HepG2 (cell line): ENCODE measurements around the gene TRIM37. TPM values are rescaled to one million over a fixed set of nuclear protein-coding genes. Genes with fewer than 3 reads are reported as not detected.

Source experiments
- BATF2 ChIP-seq: sonication (generic); formaldehyde crosslinking; IDR thresholded peaks from 2 replicates; pipeline ENCODE4 v1.8.0; 2022; ENCODE audit warnings: mild to moderate bottlenecking, missing genetic modification reagents, moderate library complexity
- CBFB ChIP-seq: sonication (generic); formaldehyde crosslinking; IDR thresholded peaks from 2 replicates; pipeline ENCODE4 v1.4.0; 2020; ENCODE audit warnings: missing genetic modification reagents
- CC2D1A ChIP-seq: sonication (generic); formaldehyde crosslinking; IDR thresholded peaks from 2 replicates; pipeline ENCODE4 v1.8.1; 2023; ENCODE audit warnings: mild to moderate bottlenecking, missing genetic modification reagents
- DRAP1 ChIP-seq: IDR thresholded peaks from 2 replicates; pipeline ENCODE4 v1.6.1; 2016; ENCODE audit warnings: missing genetic modification reagents, missing compliant biosample characterization
- FOXC1 ChIP-seq: sonication (generic); formaldehyde crosslinking; IDR thresholded peaks from 2 replicates; pipeline ENCODE4 v1.8.0; 2022; ENCODE audit warnings: mild to moderate bottlenecking, missing genetic modification reagents, borderline replicate concordance
- FOXO1 ChIP-seq: sonication (generic); formaldehyde crosslinking; IDR thresholded peaks from 2 replicates; pipeline ENCODE4 v1.4.0; 2020; ENCODE audit warnings: missing genetic modification reagents
- HES4 ChIP-seq: sonication (generic); formaldehyde crosslinking; IDR thresholded peaks from 2 replicates; pipeline ENCODE4 v1.9.0; 2021; ENCODE audit warnings: mild to moderate bottlenecking, missing genetic modification reagents, borderline replicate concordance
- JDP2 ChIP-seq: sonication (generic); formaldehyde crosslinking; IDR thresholded peaks from 2 replicates; pipeline ENCODE4 v1.8.1; 2022; ENCODE audit warnings: missing genetic modification reagents, borderline replicate concordance
- KDM6A ChIP-seq: IDR thresholded peaks from 2 replicates; pipeline ENCODE4 v1.6.1; 2016; ENCODE audit warnings: low read depth
- KLF11 ChIP-seq: IDR thresholded peaks from 2 replicates; pipeline ENCODE4 v1.6.1; 2016; ENCODE audit warnings: missing compliant biosample characterization
- NRL ChIP-seq: sonication (generic); formaldehyde crosslinking; IDR thresholded peaks from 2 replicates; pipeline ENCODE4 v1.5.0; 2020; ENCODE audit warnings: missing genetic modification reagents, mild to moderate bottlenecking, moderate library complexity, borderline replicate concordance
- PITX1 ChIP-seq: sonication (generic); formaldehyde crosslinking; IDR thresholded peaks from 2 replicates; pipeline ENCODE4 v1.5.1; 2020; ENCODE audit warnings: mild to moderate bottlenecking, missing genetic modification reagents
- RXRB ChIP-seq: IDR thresholded peaks from 2 replicates; pipeline ENCODE4 v1.6.1; 2016; ENCODE audit warnings: borderline replicate concordance, missing genetic modification reagents, missing compliant biosample characterization
- TBX3 ChIP-seq: fragments of 450-650 bp; IDR thresholded peaks from 2 replicates; pipeline ENCODE4 v1.6.1; 2017; ENCODE audit warnings: antibody characterized with exemption, mild to moderate bottlenecking, inconsistent platforms, borderline replicate concordance
- ZNF331 ChIP-seq: sonication (generic); formaldehyde crosslinking; IDR thresholded peaks from 2 replicates; pipeline ENCODE4 v1.4.0; 2020; ENCODE audit warnings: missing genetic modification reagents
- ZNF770 ChIP-seq: sonication (generic); formaldehyde crosslinking; IDR thresholded peaks from 2 replicates; pipeline ENCODE4 v1.5.0; 2020; ENCODE audit warnings: mild to moderate bottlenecking, missing genetic modification reagents
- polyA plus RNA-seq, 8 experiments: library from polyadenylated mRNA; depleted of rRNA in 3 of 8; stranded (reverse) in 7 of 8; unstranded in 1 of 8; fragments of >200 nt; fragmentation: Illumina TruSeq in 4 of 8; extraction: Trizol in 4 of 8; gene quantifications; 2 replicates each; pipeline versions ENCODE4 v1.2.1 to v1.2.3, GENCODE V29; 2011 to 2016; ENCODE audit warnings: low read depth in 4 of 8, missing spikeins in 1 of 8, mixed read lengths in 1 of 8; ENCODE audit not compliant: insufficient read depth in 1 of 8
- total RNA-seq, 5 experiments: library from RNA; depleted of rRNA; stranded (reverse); fragments of >200 nt; fragmentation: Illumina TruSeq; extraction: Trizol; gene quantifications; 2 replicates each; pipeline ENCODE4 v1.2.3, GENCODE V29; 2016; ENCODE audit warnings: low read depth in 1 of 5
- TF ChIP-seq, protein P1 (sequence below): sonication (generic); formaldehyde crosslinking; IDR thresholded peaks from 2 replicates; pipeline ENCODE4 v1.4.0; 2020; ENCODE audit warnings: mild to moderate bottlenecking, missing genetic modification reagents
- TF ChIP-seq, protein P2 (sequence below): sonication (generic); formaldehyde crosslinking; IDR thresholded peaks from 2 replicates; pipeline ENCODE4 v1.8.0; 2022; ENCODE audit warnings: missing genetic modification reagents, mild to moderate bottlenecking, inconsistent platforms, borderline replicate concordance
- TF ChIP-seq, protein P3 (sequence below): sonication (generic); formaldehyde crosslinking; IDR thresholded peaks from 2 replicates; pipeline ENCODE4 v1.5.1; 2020; ENCODE audit warnings: mild to moderate bottlenecking, missing genetic modification reagents

The TRIM37 gene
- total and polyA plus RNA-seq, 2 of the 13 experiments (the other 11 are each of a cell fraction or from before 2014, with no cell fraction given): 12.4 to 39.1 TPM

GRCh38 chr17:59154721-59155438, 48.2 kb upstream of the TRIM37 start, which contains the start of gene SKA2 (continued):
- TF ChIP-seq, protein P1, sequence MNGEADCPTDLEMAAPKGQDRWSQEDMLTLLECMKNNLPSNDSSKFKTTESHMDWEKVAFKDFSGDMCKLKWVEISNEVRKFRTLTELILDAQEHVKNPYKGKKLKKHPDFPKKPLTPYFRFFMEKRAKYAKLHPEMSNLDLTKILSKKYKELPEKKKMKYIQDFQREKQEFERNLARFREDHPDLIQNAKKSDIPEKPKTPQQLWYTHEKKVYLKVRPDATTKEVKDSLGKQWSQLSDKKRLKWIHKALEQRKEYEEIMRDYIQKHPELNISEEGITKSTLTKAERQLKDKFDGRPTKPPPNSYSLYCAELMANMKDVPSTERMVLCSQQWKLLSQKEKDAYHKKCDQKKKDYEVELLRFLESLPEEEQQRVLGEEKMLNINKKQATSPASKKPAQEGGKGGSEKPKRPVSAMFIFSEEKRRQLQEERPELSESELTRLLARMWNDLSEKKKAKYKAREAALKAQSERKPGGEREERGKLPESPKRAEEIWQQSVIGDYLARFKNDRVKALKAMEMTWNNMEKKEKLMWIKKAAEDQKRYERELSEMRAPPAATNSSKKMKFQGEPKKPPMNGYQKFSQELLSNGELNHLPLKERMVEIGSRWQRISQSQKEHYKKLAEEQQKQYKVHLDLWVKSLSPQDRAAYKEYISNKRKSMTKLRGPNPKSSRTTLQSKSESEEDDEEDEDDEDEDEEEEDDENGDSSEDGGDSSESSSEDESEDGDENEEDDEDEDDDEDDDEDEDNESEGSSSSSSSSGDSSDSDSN (CRISPR knock-in tag): peak; percentile 35; the same call in 1 of the 2 replicates
- TF ChIP-seq NRL (CRISPR knock-in tag): peak; percentile 87; the same call in 1 of the 2 replicates
- peak; percentile 91 for TF ChIP-seq TBX3
- peak; percentile 7; the same call in 1 of the 2 replicates for TF ChIP-seq BATF2 (CRISPR knock-in tag)
- TF ChIP-seq, protein P2, sequence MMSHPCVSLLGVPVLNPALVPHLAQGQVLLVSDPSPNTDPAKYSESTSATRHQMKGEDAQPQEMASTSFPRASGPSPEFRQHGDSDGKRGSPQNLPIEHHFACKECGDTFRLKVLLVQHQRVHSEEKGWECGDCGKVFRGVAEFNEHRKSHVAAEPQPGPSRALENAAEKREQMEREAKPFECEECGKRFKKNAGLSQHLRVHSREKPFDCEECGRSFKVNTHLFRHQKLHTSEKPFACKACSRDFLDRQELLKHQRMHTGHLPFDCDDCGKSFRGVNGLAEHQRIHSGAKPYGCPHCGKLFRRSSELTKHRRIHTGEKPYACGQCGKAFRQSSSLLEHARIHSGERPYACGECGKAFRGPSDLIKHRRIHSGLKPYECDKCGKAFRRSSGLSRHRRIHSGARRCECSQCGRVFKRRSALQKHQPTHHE (CRISPR knock-in tag): peak; percentile 15; the same call in 1 of the 2 replicates
- TF ChIP-seq FOXC1: peak; percentile 53
- no peak for TF ChIP-seq ZNF331 (CRISPR knock-in tag)
- peak; percentile 82 for TF ChIP-seq PITX1 (CRISPR knock-in tag)
- TF ChIP-seq DRAP1: peak; percentile 93
- TF ChIP-seq ZNF770 (CRISPR knock-in tag): peak; percentile 27
- TF ChIP-seq CBFB (CRISPR knock-in tag): peak; percentile 96
- 0 out of 2 replicates have a peak, but pooled peaks have one; percentile 49 for TF ChIP-seq HES4
- TF ChIP-seq JDP2: no peak
- TF ChIP-seq KDM6A: no peak
- TF ChIP-seq, protein P3, sequence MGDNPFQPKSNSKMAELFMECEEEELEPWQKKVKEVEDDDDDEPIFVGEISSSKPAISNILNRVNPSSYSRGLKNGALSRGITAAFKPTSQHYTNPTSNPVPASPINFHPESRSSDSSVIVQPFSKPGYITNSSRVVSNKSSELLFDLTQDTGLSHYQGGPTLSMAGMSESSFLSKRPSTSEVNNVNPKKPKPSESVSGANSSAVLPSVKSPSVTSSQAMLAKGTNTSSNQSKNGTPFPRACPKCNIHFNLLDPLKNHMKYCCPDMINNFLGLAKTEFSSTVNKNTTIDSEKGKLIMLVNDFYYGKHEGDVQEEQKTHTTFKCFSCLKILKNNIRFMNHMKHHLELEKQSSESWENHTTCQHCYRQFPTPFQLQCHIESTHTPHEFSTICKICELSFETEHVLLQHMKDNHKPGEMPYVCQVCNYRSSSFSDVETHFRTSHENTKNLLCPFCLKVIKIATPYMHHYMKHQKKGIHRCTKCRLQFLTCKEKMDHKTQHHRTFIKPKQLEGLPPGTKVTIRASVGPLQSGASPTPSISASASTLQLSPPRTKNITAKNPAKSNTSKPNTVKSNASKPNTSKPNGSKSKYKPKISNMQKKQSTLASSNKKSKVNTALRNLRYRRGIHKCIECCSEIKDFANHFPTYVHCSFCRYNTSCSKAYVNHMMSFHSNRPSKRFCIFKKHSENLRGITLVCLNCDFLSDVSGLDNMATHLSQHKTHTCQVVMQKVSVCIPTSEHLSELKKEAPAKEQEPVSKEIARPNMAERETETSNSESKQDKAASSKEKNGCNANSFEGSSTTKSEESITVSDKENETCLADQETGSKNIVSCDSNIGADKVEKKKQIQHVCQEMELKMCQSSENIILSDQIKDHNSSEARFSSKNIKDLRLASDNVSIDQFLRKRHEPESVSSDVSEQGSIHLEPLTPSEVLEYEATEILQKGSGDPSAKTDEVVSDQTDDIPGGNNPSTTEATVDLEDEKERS (CRISPR knock-in tag): 0 out of 2 replicates have a peak, but pooled peaks have one; percentile 17
- peak; percentile 40; the same call in 1 of the 2 replicates for TF ChIP-seq FOXO1
- no peak for TF ChIP-seq CC2D1A (CRISPR knock-in tag)
- peak; percentile 43 for TF ChIP-seq RXRB (CRISPR knock-in tag)
- peak; percentile 60; the same call in 1 of the 2 replicates for TF ChIP-seq KLF11 (CRISPR knock-in tag)
